IPS-18c (cell line): ENCODE data around the gene AHNAK.
A peak's percentile ranks its signal among the peaks of the same experiment; 100 is the strongest.
"Not testable (repeated sequence)": the region's sequence is repeated elsewhere in the genome, so short reads cannot be mapped to it uniquely, and the experiment has no call there.

Experiments
- H3K4me3 ChIP-seq: 2 replicates; pipeline ENCODE4 v1.7.0; 2013; ENCODE audit warnings: low read depth, mild to moderate bottlenecking, low read length, moderate library complexity; ENCODE audit not compliant: insufficient read depth
- H3K9me3 ChIP-seq: one replicate; pipeline ENCODE4 v1.6.1; 2013; ENCODE audit warnings: mild to moderate bottlenecking, low read length, moderate library complexity; ENCODE audit not compliant: control insufficient read depth, insufficient read depth

AHNAK gene

DNA sequence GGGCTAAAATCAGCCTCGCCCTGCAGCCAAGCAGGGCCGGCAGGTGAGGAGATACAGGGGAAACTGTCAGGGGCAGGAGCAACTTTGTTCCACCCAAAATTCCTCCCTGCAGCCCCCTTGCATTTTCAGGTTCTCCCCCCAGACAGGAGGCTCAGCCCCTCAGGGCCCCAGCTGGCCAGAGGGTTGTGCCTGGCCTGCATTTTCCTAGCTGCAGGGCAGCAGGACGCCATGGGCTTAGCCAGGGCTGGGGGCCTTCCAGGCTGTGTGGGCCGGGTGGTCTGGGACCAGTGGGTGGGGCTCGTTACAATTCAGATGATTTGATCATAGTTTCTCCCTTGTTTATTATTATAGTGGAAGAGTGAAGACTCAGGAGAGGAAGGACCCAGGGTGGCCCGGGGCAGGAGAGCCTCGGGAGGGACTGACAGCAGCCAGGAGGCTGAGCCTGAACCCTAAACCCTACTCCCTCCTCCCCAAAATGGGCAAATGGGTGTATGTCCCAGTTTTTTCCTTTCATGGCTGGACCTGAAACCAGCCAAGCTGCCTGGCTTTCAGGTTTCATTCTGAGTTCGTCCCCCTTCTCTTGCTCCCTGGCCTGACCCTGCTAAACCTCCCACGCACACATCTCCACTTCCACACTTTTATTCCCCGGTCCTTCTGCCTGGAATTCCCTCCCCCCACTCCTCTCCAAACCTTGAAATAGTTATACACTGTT, 40.0 kb downstream of the AHNAK start:
- H3K9me3 ChIP-seq, result no peaks in the 10 kb centered on the region
- H3K4me3 ChIP-seq, result no peak overlapping the region; the same call in 1 of the 2 replicates

DNA sequence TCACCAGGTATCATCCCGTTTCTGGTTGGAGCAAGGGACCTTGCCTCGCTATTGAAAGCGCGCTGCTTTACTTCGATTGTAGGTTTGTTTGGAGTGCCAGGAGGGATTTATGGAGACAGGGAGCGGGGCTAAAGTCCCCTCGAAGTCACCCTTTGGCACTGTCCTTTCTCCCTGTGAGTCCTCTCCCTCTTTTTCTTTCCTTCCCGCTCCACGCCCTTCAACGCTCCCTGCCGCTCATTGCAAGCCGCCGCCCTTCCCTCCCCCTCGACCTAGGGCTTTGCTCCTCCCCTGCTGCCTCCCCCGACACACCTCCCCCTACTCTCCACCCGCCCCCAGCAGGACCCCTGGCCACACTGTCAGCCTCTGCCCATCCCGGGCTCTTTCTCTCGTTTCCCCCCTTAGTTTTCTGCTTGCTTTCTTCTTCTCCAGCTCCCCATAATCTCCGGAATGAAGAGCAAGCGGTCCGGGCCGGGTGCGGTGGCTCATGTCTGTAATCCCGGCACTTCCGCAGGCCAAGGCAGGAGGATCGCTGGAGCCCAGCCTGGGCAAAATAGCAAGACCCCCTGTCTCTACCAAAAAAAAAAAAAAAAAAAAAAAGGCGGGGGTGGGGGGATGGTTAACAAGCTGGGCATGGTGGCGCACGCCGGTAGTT, 41.0 kb downstream of the AHNAK start:
- Histone ChIP-seq H3K4me3 (peak overlapping the region; percentile 2; the same call in 1 of the 2 replicates), H3K9me3 (no peaks in the 10 kb centered on the region)

DNA sequence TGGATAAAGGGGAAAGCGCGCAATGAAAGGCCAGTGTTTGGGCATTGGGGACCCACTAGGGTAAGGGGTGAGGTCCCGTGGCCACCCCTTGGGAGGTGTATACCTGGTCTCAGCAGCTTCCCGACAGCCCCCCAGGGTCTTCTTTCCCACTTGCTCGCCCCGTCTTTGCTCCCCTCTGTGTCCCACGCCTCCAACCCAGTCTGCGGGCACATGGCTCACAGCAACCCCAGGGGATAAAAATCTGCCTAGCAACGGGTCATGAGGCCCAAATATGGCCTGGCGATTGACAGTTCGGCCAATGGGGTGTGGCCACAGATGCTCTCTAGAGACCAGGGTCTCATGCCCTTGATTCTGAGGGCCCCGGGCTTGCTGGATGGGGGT, 41.6 kb downstream of the AHNAK start:
- Histone ChIP-seq H3K4me3 (peak overlapping the region; percentile 2; the same call in 1 of the 2 replicates), H3K9me3 (no peaks in the 10 kb centered on the region)

DNA sequence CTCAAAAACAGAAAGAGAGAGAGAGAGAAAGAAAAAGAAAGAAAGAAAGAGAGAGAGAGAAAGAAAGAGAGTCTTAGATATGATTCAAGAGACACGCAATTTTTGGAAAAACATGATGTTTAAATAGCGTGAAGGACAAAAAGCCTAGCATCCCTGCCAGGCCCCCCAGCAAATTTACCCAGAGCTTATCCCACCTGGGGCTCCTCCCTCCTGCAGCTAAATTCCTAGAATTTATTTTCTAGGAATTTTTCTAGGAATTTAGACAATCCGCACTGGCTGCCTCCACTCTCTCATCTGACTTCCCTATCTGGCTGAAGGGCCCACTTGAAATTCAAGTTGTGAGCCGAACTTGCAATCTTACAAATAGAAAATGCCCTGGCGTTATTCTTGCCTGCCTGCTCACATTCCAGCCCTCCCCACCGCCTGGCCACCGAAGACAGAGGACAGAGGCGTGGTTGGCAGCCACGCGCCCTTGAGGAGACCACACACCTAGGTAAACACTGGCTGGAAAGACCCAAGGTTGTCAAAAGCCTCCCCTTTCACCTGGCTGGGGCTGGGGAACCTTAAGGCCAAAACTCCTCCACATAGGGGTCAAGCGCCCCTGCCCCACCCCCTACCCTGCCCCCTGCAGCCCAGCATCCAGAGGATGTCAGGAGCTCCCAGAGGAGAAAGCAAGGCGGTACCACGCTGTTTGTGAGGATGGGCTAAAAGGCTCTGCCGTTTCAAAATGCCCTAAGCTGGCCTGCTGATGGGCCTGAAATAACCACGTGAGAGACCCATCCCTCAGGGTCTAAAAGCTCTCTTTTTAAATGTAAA, 42.2 kb downstream of the AHNAK start:
- Histone ChIP-seq H3K4me3 (no peak overlapping the region), H3K9me3 (no peaks in the 10 kb centered on the region)

DNA sequence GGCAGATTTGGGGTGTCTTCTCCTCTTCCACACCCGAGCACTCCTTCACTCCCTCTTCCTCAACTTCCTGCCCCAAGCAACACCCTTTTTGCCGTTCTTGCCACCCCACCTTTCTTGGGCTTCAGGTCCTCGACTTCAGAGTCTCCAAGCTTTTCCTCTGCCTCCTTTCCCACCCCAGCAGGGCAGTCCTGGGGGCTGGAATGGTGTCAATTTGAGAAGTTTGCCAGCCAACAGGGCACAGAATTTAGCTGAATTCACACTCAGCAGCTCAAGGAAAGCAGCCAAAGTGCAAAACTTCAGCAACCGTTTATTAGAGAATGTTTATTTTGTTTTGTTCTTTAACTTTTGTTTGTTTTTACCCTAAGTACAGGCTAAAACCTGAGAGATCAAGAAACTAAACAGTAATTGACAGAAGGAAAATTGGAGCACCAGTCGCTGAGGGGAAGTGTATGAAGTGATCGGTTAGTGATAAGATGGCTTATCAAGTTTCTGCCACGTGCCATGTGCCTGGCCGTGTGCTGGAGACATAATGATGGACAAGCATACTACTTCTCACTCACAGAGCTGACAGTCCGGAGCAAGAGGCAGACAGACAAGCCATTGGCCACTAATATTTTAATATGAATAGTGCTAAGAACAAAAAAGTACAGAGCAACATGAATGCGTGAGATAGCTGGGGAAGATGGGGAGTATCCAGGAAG, 44.4 kb downstream of the AHNAK start:
- H3K4me3 ChIP-seq, result no peak overlapping the region
- no peaks in the 10 kb centered on the region for H3K9me3 ChIP-seq

- Histone ChIP-seq H3K9me3 (no peaks in the 10 kb centered on the region), H3K4me3 (no peak overlapping the region)
Observed at GRCh38 chr11:62501432-62501891, 45.1 kb downstream of the AHNAK start.

- H3K9me3 ChIP-seq, result no peaks in the 10 kb centered on the region
- no peak overlapping the region for H3K4me3 ChIP-seq
Observed at GRCh38 chr11:62500650-62501030, 46.0 kb downstream of the AHNAK start.

DNA sequence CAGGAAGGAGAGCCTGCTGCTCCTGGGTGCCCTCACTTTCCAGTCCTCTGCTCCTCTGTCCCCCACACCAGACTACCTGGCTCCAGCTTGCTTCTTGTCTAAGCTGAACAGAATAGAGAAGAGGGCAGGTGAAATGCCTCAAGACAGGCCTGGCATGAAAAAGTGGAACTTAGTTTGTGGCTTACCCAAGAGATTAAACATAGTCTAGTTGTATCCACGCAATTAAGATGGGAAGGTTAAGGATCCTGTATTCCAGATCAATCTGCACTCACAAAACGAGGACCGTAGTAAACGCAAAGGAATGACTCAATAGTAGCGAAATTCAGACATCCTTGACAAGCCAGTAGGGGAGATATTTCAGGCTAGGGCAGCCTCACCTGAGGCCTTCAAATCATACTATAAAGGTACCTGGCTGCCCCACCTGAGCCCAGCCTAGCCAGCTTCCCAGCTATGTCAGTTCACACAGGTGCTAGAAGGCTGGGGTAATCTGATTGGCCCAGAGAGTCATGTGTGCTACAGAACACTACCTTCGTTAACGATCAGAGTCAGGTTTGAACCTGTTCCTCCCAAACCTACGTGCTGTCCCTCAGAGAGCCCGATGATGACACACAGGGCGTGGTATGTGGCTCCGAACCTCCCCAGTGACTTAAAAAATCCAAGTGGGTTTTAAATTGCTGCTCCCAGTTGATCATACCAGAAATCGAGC, 46.5 kb downstream of the AHNAK start:
- H3K4me3 ChIP-seq, result no peak overlapping the region
- H3K9me3 ChIP-seq, result no peaks in the 10 kb centered on the region

GRCh38 chr11:62499311-62499943, 47.2 kb downstream of the AHNAK start:
- not testable (repeated sequence) for H3K9me3 ChIP-seq, H3K4me3 ChIP-seq

- H3K4me3 ChIP-seq, result no peak overlapping the region
- H3K9me3 ChIP-seq, result no peaks in the 10 kb centered on the region
Observed at GRCh38 chr11:62498492-62499286, 47.9 kb downstream of the AHNAK start.

- no peak overlapping the region for H3K4me3 ChIP-seq
Observed at GRCh38 chr11:62498031-62498430, 48.6 kb downstream of the AHNAK start.

DNA sequence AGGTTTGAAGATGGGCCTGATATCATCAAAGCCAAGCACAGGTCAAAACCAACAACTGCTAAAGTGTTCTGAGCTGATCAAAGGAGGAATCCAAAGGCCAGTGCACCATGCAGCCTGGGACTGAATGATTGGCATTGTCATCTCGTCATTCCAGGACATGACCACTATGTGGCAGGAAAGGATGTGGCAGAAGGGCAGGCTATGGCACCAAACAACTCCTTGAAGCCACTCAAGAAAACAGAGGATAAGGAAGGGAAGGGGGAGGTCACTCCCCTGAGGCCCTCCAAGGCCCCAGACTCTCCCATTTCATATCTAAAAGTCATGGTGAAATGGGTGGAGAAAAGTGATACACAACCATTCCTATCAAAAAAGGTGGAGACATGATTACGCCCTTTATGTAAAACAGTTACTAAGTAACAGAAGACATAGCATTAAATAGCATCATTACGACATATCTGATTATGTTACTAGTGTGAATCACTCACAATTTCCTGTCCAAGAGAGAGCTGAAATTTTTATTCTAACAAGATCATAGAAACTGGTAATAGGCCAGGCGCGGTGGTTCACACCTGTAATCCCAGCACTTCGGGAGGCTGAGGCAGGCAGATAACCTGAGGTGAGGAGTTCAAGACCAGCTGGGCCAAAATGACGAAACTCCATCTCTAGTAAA, 49.3 kb downstream of the AHNAK start:
- Histone ChIP-seq H3K9me3 (no peaks in the 10 kb centered on the region), H3K4me3 (no peak overlapping the region)

More at GRCh38 chr11:62498031-62498430, 48.6 kb downstream of the AHNAK start:
- H3K9me3 ChIP-seq, result no peaks in the 10 kb centered on the region

GRCh38 chr11:62496676-62497075, 49.9 kb downstream of the AHNAK start:
- Histone ChIP-seq H3K4me3 (no peak overlapping the region), H3K9me3 (no peaks in the 10 kb centered on the region)

- Histone ChIP-seq H3K9me3 (no peaks in the 10 kb centered on the region), H3K4me3 (no peak overlapping the region)
Observed at GRCh38 chr11:62494246-62494645, 52.4 kb downstream of the AHNAK start.

- H3K4me3 ChIP-seq, result no peak overlapping the region
- no peaks in the 10 kb centered on the region for H3K9me3 ChIP-seq
Observed at GRCh38 chr11:62493801-62494200, 52.8 kb downstream of the AHNAK start.
